HepG2 (cell line): ENCODE results near the gene MAP3K2. TPM values are rescaled to one million over a fixed set of nuclear protein-coding genes. Genes with fewer than 3 reads are reported as not detected.

Experiments
- ATAC-seq: fragments of 200-7000 bp; cut with Tn5 transposase; 3 replicates; pipeline ENCODE4 v1.9.1; 2020; ENCODE audit warnings: mild to moderate bottlenecking, moderate library complexity
- BruUV-seq: library from RNA; stranded (reverse); fragments of 400-500 nt; replicated peaks from 2 replicates; lab custom pipeline; 2021; lab: Mats Ljungman, UMichigan
- CTCF ChIA-PET: fragments of 300-600 bp; formaldehyde crosslinking; extraction: SDS; loops from one replicate; lab custom pipeline; 2021; ENCODE audit warnings: low total read pairs, inconsistent platforms, low intra/inter-chr PET ratio; lab: Yijun Ruan, JAX
- POLR2A ChIA-PET: fragments of 350-600 bp; sonication (Branson Sonifier 250); formaldehyde crosslinking; loops from one replicate; lab custom pipeline; 2020; ENCODE audit warnings: antibody characterized with exemption, inconsistent platforms; lab: Yijun Ruan, JAX
- DNase-seq: peaks from one replicate; pipeline ENCODE4 v3.0.0-alpha.2; 2015; ENCODE audit warnings: low spot score
- FAIRE-seq: peaks from 3 replicates; lab custom pipeline; 2011; peaks lifted over from hg19 to GRCh38; lab: Jason Lieb, UNC
- H2AFZ ChIP-seq: one replicate; pipeline ENCODE4 v1.6.1; 2011; ENCODE audit warnings: low read length, inconsistent platforms
- H3K27ac ChIP-seq: fragments of 300-600 bp; 3 replicates; pipeline ENCODE4 v1.8.0; 2011; ENCODE audit warnings: mixed run types, mild to moderate bottlenecking, mixed read lengths, low read length, inconsistent platforms; ENCODE audit not compliant: insufficient read depth; ENCODE audit errors: extremely low read length
- H3K27me3 ChIP-seq, 2 experiments: fragments of 200-600 bp in 1 of 2; 2 replicates in 1 of 2; 3 replicates in 1 of 2; pipeline versions ENCODE4 v1.6.0 to v1.8.0; 2011; ENCODE audit warnings: low read length in 2 of 2, mild to moderate bottlenecking in 2 of 2, moderate library complexity in 2 of 2, inconsistent platforms in 1 of 2; ENCODE audit not compliant: insufficient read depth in 2 of 2, control insufficient read depth in 1 of 2
- H3K36me3 ChIP-seq, 2 experiments: fragments of 200-600 bp in 1 of 2; replicated peaks in 1 of 2; 2 replicates in 1 of 2; 3 replicates in 1 of 2; pipeline versions ENCODE4 v1.5.1 to v1.8.0; 2011; ENCODE audit warnings: low read length in 2 of 2, inconsistent platforms in 1 of 2; ENCODE audit not compliant: insufficient read depth in 2 of 2, control insufficient read depth in 1 of 2
- H3K4me1 ChIP-seq: 2 replicates; pipeline ENCODE4 v1.5.1; 2012; ENCODE audit warnings: low read length, inconsistent platforms; ENCODE audit not compliant: insufficient read depth
- H3K4me2 ChIP-seq: 2 replicates; pipeline ENCODE4 v1.6.0; 2011; ENCODE audit warnings: low read depth, low read length, inconsistent platforms
- H3K4me3 ChIP-seq, 3 experiments: fragments of 200-600 bp in 1 of 3; sonication (generic), shearing (Covaris generic) in 1 of 3; replicated peaks in 1 of 3; 2 replicates each; pipeline ENCODE4 v1.5.1; 2011 to 2016; ENCODE audit warnings: low read length in 3 of 3, inconsistent platforms in 2 of 3, low read depth in 2 of 3, mild to moderate bottlenecking in 2 of 3, control low read depth in 1 of 3, mixed read lengths in 1 of 3; ENCODE audit not compliant: insufficient read depth in 1 of 3
- H3K79me2 ChIP-seq: one replicate; pipeline ENCODE4 v1.6.1; 2011; ENCODE audit warnings: low read length, inconsistent platforms; ENCODE audit not compliant: insufficient read depth
- H3K9ac ChIP-seq: 2 replicates; pipeline ENCODE4 v1.6.0; 2011; ENCODE audit warnings: mild to moderate bottlenecking, low read depth, low read length, inconsistent platforms; ENCODE audit not compliant: insufficient read depth
- H3K9me3 ChIP-seq: 2 replicates; pipeline ENCODE4 v1.5.1; 2012; ENCODE audit warnings: mild to moderate bottlenecking, low read length
- H4K20me1 ChIP-seq: 2 replicates; pipeline ENCODE4 v1.6.0; 2011; ENCODE audit warnings: inconsistent platforms, mild to moderate bottlenecking, low read length, moderate library complexity; ENCODE audit not compliant: insufficient read depth
- ASH2L ChIP-seq: fragments of 300-600, 200-600 bp; sonication (generic); IDR thresholded peaks from 2 replicates; pipeline ENCODE4 v1.7.0; 2017; ENCODE audit warnings: low read depth, mild to moderate bottlenecking, moderate library complexity, mixed read lengths, low read length; ENCODE audit not compliant: insufficient read length
- BCL3 ChIP-seq: sonication (generic); formaldehyde crosslinking; IDR thresholded peaks from 2 replicates; pipeline ENCODE4 v1.5.1; 2020; ENCODE audit warnings: mild to moderate bottlenecking, missing genetic modification reagents, moderate library complexity
- MED13 ChIP-seq: sonication (generic); formaldehyde crosslinking; IDR thresholded peaks from 2 replicates; pipeline ENCODE4 v1.5.0; 2020; ENCODE audit warnings: missing genetic modification reagents
- MXD4 ChIP-seq: IDR thresholded peaks from 2 replicates; pipeline ENCODE4 v1.6.1; 2016; ENCODE audit warnings: mild to moderate bottlenecking, missing biosample characterization, missing genetic modification reagents
- NAIF1 ChIP-seq: sonication (generic); formaldehyde crosslinking; IDR thresholded peaks from 2 replicates; pipeline ENCODE4 v1.5.0; 2020; ENCODE audit warnings: mild to moderate bottlenecking, missing genetic modification reagents, borderline replicate concordance
- PPARG ChIP-seq: conservative IDR thresholded peaks from 2 replicates; pipeline ENCODE4 v1.6.1; 2016; ENCODE audit warnings: missing biosample characterization, missing genetic modification reagents
- ZKSCAN1 ChIP-seq: fragments of 150-350 bp; IDR thresholded peaks from 2 replicates; pipeline ENCODE4 v1.6.1; 2014; ENCODE audit warnings: low read length
- ZMYM3 ChIP-seq: sonication (generic); formaldehyde crosslinking; IDR thresholded peaks from 2 replicates; pipeline ENCODE4 v1.5.1; 2020; ENCODE audit warnings: mild to moderate bottlenecking, missing genetic modification reagents
- WGBS: methylation state at CpG from one replicate; pipeline ENCODE4 v1.1.6; 2017; ENCODE audit warnings: low lambda C conversion rate; 5-methylcytosine and 5-hydroxymethylcytosine counted together
- in situ Hi-C: cut with HindIII; loops from 2 replicates; pipeline ENCODE4 v1.10.0; 2017; ENCODE audit warnings: low pct_unique_long_range_greater_than_20kb; ENCODE audit not compliant: extremely low pct_ligation_motif_present
- intact Hi-C: fragments of 100-400 bp; cut with micrococcal nuclease; formaldehyde crosslinking; loops from one replicate; pipeline ENCODE4 v1.10.0; 2022; ENCODE audit not compliant: unreplicated experiment
- polyA plus RNA-seq, 8 experiments: library from polyadenylated mRNA; depleted of rRNA in 3 of 8; stranded (reverse) in 7 of 8; unstranded in 1 of 8; fragments of >200 nt; fragmentation: Illumina TruSeq in 4 of 8; extraction: Trizol in 4 of 8; gene quantifications; 2 replicates each; pipeline versions ENCODE4 v1.2.1 to v1.2.3, GENCODE V29; 2011 to 2016; ENCODE audit warnings: low read depth in 4 of 8, missing spikeins in 1 of 8, mixed read lengths in 1 of 8; ENCODE audit not compliant: insufficient read depth in 1 of 8
- total RNA-seq, 5 experiments: library from RNA; depleted of rRNA; stranded (reverse); fragments of >200 nt; fragmentation: Illumina TruSeq; extraction: Trizol; gene quantifications; 2 replicates each; pipeline ENCODE4 v1.2.3, GENCODE V29; 2016; ENCODE audit warnings: low read depth in 1 of 5
- TF ChIP-seq, protein P1 (sequence below): sonication (generic); formaldehyde crosslinking; IDR thresholded peaks from 2 replicates; pipeline ENCODE4 v1.5.1; 2020; ENCODE audit warnings: missing genetic modification reagents, mild to moderate bottlenecking, borderline replicate concordance
- TF ChIP-seq, protein P2 (sequence below): IDR thresholded peaks from 2 replicates; pipeline ENCODE4 v1.6.1; 2018; ENCODE audit warnings: missing genetic modification reagents, mild to moderate bottlenecking, missing compliant biosample characterization

The MAP3K2 gene
- total and polyA plus RNA-seq, 2 of the 13 experiments (the other 11 are each of a cell fraction or from before 2014, with no cell fraction given) = 12.2 to 37.2 TPM

DNA sequence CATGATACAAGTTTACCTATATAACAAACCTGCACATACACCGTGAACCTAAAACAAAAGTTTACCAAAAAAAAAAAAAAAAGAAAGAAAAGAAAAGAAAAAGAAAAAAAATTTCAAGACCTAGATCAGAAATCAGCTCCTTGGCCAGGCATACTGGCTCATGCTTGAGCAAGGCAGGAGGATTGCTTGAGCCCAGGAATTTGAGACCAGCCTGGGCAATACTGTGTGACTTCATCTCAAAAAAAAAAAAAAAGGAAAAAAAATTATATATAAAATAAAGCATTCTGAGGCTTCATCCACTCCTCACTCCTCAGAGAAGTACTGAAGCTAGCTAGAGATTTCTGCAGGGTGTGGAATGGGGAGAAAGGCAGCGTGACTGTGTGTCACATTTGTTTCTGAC, 18.7 kb upstream of the MAP3K2 start (continued):
- TF ChIP-seq, protein P1, sequence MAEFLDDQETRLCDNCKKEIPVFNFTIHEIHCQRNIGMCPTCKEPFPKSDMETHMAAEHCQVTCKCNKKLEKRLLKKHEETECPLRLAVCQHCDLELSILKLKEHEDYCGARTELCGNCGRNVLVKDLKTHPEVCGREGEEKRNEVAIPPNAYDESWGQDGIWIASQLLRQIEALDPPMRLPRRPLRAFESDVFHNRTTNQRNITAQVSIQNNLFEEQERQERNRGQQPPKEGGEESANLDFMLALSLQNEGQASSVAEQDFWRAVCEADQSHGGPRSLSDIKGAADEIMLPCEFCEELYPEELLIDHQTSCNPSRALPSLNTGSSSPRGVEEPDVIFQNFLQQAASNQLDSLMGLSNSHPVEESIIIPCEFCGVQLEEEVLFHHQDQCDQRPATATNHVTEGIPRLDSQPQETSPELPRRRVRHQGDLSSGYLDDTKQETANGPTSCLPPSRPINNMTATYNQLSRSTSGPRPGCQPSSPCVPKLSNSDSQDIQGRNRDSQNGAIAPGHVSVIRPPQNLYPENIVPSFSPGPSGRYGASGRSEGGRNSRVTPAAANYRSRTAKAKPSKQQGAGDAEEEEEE (CRISPR knock-in tag) = no peak
- TF ChIP-seq ZMYM3 (no peak), ZKSCAN1 (no peak), MXD4 (CRISPR knock-in tag) (no peak), ASH2L (no peak), PPARG (CRISPR knock-in tag) (no peak), NAIF1 (CRISPR knock-in tag) (no peak)
- TF ChIP-seq, protein P2, sequence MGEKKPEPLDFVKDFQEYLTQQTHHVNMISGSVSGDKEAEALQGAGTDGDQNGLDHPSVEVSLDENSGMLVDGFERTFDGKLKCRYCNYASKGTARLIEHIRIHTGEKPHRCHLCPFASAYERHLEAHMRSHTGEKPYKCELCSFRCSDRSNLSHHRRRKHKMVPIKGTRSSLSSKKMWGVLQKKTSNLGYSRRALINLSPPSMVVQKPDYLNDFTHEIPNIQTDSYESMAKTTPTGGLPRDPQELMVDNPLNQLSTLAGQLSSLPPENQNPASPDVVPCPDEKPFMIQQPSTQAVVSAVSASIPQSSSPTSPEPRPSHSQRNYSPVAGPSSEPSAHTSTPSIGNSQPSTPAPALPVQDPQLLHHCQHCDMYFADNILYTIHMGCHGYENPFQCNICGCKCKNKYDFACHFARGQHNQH (CRISPR knock-in tag) = no peak

DNA sequence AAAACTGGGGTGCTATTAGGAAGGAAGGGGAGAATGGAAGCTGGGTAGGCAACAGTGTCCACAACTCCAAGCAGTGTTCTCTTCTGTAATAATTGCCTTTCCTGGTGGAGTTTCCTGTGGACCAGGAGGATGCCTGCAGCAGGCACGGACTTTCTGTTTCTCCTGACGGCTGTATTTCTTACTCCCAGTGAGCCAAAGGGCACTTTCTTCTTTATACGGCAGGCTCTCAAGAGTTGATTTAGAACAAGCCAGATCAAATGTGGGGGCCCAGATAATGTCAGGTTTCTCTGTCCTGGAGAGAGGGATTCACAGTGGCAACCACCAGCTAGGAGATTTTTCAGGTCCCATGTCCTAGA, 17.5 kb upstream of the MAP3K2 start:
- Histone ChIP-seq H3K4me2 (no peak overlapping the region), H3K9me3 (no peaks in the 10 kb centered on the region), H3K27me3 (no peaks in the 10 kb centered on the region), H2AFZ (no peak overlapping the region), H3K79me2 (no peaks in the 10 kb centered on the region), H3K27ac (no peak overlapping the region), H3K36me3 (no peaks in the 10 kb centered on the region), H3K4me1 (peaks cover 57% of the 10 kb centered on the region)
- intact Hi-C loops = no loop called here
- TF ChIP-seq BCL3 = no peak
- TF ChIP-seq MED13 (CRISPR knock-in tag) = no peak
- TF ChIP-seq, all 625 proteins: peak for 0
- ChIA-PET POLR2A (interaction anchor here (1.5 kb wide), 1 partner anchor 19 kb away, joined by 3 read pairs; no protein-coding TSS in a partner anchor), CTCF (no interaction called here)
- no peaks in the 10 kb centered on the region for H4K20me1 ChIP-seq
- FAIRE-seq (no peak), DNase-seq (no peak), ATAC-seq (no peak)
- in situ Hi-C loops = no loop called here
- H3K4me3 ChIP-seq = no peak overlapping the region
- WGBS = 62% methylated on average over 3 of the region's 3 CpGs
- H3K9ac ChIP-seq = no peak overlapping the region
- no TSS peak for BruUV-seq
